GM21381 (cell line): ENCODE measurements around the gene SERPIND1.

Experiments used
- ATAC-seq: cut with Tn5 transposase; IDR thresholded peaks from one replicate; pipeline ENCODE4 v1.9.1; 2021; ENCODE audit warnings: mild to moderate bottlenecking, moderate library complexity; ENCODE audit not compliant: unreplicated experiment

The SERPIND1 gene

GRCh38 chr22:20792221-20792965, 18.5 kb downstream of the SERPIND1 start:
- no peak for ATAC-seq

GRCh38 chr22:20792966-20793728, 19.2 kb downstream of the SERPIND1 start:
- ATAC-seq: no peak

GRCh38 chr22:20793748-20794649, 20.1 kb downstream of the SERPIND1 start:
- ATAC-seq: no peak

- ATAC-seq: no peak
Observed at GRCh38 chr22:20794650-20795413, 20.9 kb downstream of the SERPIND1 start.

GRCh38 chr22:20796731-20797130, 22.8 kb downstream of the SERPIND1 start:
- no peak for ATAC-seq

- no peak for ATAC-seq
Observed at GRCh38 chr22:20798218-20798617, 24.3 kb downstream of the SERPIND1 start.

GRCh38 chr22:20798974-20799373, 25.1 kb downstream of the SERPIND1 start:
- no peak for ATAC-seq

GRCh38 chr22:20799449-20799848, 25.5 kb downstream of the SERPIND1 start:
- ATAC-seq: no peak

- ATAC-seq: no peak
Observed at GRCh38 chr22:20802452-20802851, 28.5 kb downstream of the SERPIND1 start.

- ATAC-seq: no peak
Observed at GRCh38 chr22:20802922-20803553, 29.1 kb downstream of the SERPIND1 start.

- ATAC-seq: no peak
Observed at GRCh38 chr22:20803696-20804324, 29.9 kb downstream of the SERPIND1 start.

- no peak for ATAC-seq
Observed at GRCh38 chr22:20804650-20805049, 30.7 kb downstream of the SERPIND1 start.

GRCh38 chr22:20805972-20806471, 32.1 kb downstream of the SERPIND1 start:
- ATAC-seq: no peak

GRCh38 chr22:20807315-20807752, 33.4 kb downstream of the SERPIND1 start:
- no peak for ATAC-seq

- ATAC-seq: no peak
Observed at GRCh38 chr22:20808844-20809243, 34.9 kb downstream of the SERPIND1 start.

- ATAC-seq: no peak
Observed at GRCh38 chr22:20809538-20810185, 35.7 kb downstream of the SERPIND1 start.

- no peak for ATAC-seq
Observed at GRCh38 chr22:20810645-20811044, 36.7 kb downstream of the SERPIND1 start.

- no peak for ATAC-seq
Observed at GRCh38 chr22:20811171-20811570, 37.3 kb downstream of the SERPIND1 start.
